ENCODE data around the gene KRT23.
A peak's percentile ranks its signal among the peaks of the same experiment; 100 is the strongest.

The KRT23 gene

DNA sequence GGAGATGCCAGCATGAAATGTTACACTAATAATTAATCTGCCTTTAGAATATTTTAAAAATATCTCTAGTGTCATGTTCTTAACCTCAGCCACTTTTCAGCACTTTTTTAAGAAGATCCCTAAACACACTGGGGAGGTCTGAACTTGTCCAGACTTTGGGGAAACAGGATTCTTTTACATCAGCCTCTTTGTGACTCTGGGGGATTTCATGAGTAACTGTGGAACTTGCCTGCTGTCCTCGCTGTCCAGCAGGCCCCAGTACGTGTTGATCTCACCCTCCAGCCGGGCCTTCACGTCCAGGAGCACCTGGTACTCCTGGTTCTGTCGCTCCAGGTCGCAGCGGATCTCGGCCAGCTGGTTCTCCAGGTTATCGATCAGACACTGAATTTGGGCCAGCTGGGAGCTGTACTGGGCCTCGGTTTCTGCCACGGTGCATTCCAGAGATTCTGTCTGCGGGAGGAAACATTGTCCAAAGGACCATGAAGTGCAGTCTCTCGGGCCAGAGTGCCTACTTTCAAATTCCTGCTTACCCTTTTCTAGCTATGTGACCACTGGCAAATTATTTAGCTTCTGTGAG lies 41.2 kb upstream of the KRT23 start:
- no peak for DNase-seq (ENCODE audit: extremely low spot score)
- TF ChIP-seq, protein P1, sequence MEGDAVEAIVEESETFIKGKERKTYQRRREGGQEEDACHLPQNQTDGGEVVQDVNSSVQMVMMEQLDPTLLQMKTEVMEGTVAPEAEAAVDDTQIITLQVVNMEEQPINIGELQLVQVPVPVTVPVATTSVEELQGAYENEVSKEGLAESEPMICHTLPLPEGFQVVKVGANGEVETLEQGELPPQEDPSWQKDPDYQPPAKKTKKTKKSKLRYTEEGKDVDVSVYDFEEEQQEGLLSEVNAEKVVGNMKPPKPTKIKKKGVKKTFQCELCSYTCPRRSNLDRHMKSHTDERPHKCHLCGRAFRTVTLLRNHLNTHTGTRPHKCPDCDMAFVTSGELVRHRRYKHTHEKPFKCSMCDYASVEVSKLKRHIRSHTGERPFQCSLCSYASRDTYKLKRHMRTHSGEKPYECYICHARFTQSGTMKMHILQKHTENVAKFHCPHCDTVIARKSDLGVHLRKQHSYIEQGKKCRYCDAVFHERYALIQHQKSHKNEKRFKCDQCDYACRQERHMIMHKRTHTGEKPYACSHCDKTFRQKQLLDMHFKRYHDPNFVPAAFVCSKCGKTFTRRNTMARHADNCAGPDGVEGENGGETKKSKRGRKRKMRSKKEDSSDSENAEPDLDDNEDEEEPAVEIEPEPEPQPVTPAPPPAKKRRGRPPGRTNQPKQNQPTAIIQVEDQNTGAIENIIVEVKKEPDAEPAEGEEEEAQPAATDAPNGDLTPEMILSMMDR (IDR thresholded peaks at IDR 0.05; ENCODE audit: control extremely low read depth, extremely low read depth, low read depth, missing control alignments): no peak
- CTCF ChIA-PET: interaction anchor here (1.7 kb wide), 1 partner anchor 10 kb away, joined by 4 read pairs; no protein-coding TSS in a partner anchor
- POLR2A ChIA-PET: no interaction called here

DNA sequence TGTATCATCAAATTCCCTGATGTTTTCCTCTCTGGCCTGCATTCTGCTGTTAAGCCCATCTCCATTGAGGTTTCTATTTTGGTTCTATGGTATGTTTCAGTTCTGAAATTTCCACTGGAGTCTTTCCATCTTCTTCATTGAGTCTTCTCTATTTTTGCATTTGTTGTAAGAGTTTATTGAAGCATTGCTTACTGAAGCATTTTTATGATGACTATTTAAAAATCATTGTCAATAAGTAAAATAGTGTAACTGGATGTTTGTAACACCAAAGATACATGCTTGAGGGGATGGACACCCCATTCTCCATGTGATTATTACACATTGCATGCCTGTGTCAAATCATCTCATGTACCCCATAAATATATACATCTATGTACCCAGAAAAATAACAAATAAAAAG lies 38.1 kb upstream of the KRT23 start:
- no peak for DNase-seq (ENCODE audit: extremely low spot score)
- TF ChIP-seq, protein P1 (IDR thresholded peaks at IDR 0.05; ENCODE audit: control extremely low read depth, extremely low read depth, low read depth, missing control alignments): no peak
- ChIA-PET CTCF (no interaction called here), POLR2A (no interaction called here)

DNA sequence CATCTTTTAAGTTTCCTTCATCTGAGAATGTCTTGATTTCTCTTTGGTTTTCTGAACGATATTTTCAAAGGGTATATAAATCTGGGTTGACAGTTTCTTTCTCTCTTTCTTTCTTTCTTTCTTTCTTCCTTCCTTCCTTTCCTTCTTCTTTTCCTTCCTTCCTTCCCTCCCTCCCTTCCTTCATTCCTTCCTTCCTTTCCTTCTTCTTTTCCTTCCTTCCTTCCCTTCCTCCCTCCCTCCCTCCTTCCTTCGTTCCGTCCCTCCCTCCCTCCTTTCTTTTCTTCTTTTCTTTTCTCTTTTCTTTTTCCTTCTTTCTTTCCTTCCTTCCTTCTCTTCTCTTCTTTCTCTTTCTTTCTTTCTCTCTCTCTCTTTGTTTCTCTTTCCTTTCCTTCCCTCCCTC lies 36.9 kb upstream of the KRT23 start:
- no peak for DNase-seq (ENCODE audit: extremely low spot score)
- TF ChIP-seq, protein P1 (IDR thresholded peaks at IDR 0.05; ENCODE audit: control extremely low read depth, extremely low read depth, low read depth, missing control alignments): no peak
- CTCF ChIA-PET: no interaction called here
- POLR2A ChIA-PET: no interaction called here

DNA sequence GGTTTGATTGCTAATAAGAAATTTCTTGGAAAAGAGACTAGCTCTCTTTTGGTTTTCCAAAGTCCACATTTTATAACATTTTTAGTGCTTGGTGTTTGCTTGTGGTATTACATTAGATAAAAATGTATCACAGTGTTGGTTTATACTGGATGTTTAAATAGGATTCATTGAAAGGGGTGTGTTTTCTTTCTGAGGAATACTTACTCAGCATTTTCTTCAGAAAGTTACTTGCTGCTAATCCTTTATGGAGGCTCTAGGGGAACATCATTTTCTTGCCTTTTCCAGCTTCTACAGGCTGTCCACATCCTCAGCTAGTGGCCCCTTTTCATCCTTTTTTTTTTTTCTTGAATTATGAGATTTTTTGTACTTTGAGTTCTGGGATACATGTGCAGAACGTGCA lies 30.1 kb upstream of the KRT23 start:
- TF ChIP-seq, protein P1 (IDR thresholded peaks at IDR 0.05; ENCODE audit: control extremely low read depth, extremely low read depth, low read depth, missing control alignments): no peak
- DNase-seq (ENCODE audit: extremely low spot score): no peak
- CTCF ChIA-PET: no interaction called here

DNA sequence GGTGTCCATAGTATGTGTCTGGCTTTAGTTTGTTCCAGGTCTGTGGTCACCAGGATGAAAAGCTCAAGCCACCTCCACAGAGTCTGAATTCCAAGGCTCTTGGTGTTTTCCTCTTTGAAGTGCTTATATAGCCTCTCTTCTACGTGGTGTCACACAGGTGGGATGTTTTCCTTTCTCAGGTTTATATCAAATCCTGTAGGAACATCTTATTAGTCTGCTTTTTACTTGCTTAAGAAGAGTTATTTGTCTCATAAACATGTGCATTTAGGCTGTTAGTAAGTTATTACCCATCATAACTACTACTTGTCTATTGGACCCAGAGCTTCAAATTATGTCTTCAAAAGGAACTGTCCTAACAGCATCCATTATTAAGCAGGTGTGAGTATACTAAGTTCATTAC lies 29.4 kb upstream of the KRT23 start, which contains the start of gene KRT39:
Gene KRT39 (minus strand): TSS at position 101 of the 400 bp plus-strand sequence. CDS start 92 bp downstream, at position 9.
- TF ChIP-seq, protein P1 (IDR thresholded peaks at IDR 0.05; ENCODE audit: control extremely low read depth, extremely low read depth, low read depth, missing control alignments): no peak
- no peak for DNase-seq (ENCODE audit: extremely low spot score)
- CTCF ChIA-PET: no interaction called here
- POLR2A ChIA-PET: no interaction called here

More for the DNA sequence above, 30.1 kb upstream of the KRT23 start:
- POLR2A ChIA-PET: no interaction called here

DNA sequence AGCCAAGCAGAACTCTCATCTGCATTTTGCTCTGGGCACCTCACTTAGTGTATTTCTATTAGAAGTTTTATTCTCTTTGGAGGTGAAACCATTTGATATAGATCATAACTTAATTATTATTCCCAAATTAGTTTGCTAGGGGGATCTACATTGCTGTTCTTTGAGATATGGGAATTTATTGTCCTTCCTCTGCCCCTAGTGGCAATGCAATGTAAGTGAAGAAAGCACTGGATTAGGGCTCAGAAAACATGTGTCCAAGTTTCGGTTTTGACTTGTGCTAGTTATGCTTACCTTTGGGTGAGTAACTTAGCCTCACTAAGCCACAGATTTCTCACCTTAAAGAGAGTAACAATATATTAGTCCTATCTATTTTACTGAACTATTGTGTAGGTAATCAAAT lies 26.4 kb upstream of the KRT23 start:
- DNase-seq (ENCODE audit: extremely low spot score): peak; percentile 36
- POLR2A ChIA-PET: no interaction called here

More for the DNA sequence above, 26.4 kb upstream of the KRT23 start:
- TF ChIP-seq, protein P1 (IDR thresholded peaks at IDR 0.05; ENCODE audit: control extremely low read depth, extremely low read depth, low read depth, missing control alignments): peak; percentile 32
- CTCF ChIA-PET: interaction anchor here (1.8 kb wide), 1 partner anchor 585 kb away, joined by 4 read pairs; no protein-coding TSS in a partner anchor
